AG08395 (cell line): ENCODE data around the gene VPS8.
A peak's percentile ranks its signal among the peaks of the same experiment; 100 is the strongest.

Experiments used
- DNase-seq: peaks from one replicate; pipeline ENCODE4 v3.0.0; 2012; ENCODE audit warnings: mixed read lengths, low spot score

The VPS8 gene, protein sequence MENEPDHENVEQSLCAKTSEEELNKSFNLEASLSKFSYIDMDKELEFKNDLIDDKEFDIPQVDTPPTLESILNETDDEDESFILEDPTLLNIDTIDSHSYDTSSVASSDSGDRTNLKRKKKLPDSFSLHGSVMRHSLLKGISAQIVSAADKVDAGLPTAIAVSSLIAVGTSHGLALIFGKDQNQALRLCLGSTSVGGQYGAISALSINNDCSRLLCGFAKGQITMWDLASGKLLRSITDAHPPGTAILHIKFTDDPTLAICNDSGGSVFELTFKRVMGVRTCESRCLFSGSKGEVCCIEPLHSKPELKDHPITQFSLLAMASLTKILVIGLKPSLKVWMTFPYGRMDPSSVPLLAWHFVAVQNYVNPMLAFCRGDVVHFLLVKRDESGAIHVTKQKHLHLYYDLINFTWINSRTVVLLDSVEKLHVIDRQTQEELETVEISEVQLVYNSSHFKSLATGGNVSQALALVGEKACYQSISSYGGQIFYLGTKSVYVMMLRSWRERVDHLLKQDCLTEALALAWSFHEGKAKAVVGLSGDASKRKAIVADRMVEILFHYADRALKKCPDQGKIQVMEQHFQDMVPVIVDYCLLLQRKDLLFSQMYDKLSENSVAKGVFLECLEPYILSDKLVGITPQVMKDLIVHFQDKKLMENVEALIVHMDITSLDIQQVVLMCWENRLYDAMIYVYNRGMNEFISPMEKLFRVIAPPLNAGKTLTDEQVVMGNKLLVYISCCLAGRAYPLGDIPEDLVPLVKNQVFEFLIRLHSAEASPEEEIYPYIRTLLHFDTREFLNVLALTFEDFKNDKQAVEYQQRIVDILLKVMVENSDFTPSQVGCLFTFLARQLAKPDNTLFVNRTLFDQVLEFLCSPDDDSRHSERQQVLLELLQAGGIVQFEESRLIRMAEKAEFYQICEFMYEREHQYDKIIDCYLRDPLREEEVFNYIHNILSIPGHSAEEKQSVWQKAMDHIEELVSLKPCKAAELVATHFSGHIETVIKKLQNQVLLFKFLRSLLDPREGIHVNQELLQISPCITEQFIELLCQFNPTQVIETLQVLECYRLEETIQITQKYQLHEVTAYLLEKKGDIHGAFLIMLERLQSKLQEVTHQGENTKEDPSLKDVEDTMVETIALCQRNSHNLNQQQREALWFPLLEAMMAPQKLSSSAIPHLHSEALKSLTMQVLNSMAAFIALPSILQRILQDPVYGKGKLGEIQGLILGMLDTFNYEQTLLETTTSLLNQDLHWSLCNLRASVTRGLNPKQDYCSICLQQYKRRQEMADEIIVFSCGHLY (N-terminal part only)

DNA sequence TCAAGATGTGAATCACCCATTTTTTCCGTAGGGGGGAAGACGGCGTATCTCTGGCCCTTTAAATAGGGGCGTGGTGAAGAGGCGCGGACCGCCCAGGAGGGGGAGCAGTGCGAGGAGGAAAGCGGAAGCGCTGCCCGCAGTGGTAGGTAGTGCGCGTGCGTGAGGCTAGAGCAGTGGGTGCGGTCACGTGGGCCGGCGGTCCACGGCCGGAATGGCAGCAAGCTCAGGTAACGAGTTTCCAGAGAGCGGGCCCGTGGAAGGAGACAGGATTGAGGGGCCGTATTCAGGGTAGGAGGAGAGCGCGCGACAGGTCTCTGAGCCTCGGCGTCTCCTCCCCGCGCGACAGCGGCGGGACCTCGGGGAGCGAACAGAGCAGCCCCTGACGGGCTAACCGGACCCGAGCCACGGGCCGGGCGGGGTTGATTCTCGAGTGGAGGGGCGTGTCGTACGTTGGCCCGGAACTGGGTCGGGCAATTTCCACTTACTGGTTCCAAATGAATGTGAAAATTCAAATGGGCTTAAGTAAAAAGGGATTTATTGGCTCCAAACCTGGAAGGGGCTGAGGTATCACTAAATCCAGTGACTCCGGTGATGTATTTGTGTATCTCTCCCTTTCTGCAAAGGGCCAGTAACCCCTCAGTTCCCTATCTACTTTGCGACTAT lies at the start of gene VPS8:
Gene VPS8, plus strand, starts transcription at position 168 of the 663 bp plus-strand sequence. CDS start 12,467 bp downstream, outside the sequence.
- peak; percentile 99 for DNase-seq

DNA sequence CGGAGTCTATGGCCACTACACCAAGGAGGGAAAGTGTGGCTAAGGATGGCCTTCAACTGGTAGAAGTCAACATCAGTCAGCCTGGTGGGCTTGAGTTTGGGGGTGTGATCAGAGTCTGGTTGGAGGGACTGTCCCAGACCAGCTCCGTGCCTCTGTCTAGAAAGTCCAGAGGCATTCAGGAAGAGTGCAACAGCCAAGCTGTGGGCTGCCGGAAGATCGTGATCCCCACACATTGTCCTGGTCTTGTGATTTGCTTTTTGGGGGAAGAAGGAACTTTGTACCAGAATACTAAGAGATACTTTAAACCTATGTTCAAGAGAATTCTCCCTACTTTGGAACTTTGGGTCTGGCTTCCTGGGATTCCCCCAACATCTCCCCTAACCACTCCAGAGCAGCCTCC lies 47.8 kb upstream of the VPS8 start:
- no peak for DNase-seq

DNA sequence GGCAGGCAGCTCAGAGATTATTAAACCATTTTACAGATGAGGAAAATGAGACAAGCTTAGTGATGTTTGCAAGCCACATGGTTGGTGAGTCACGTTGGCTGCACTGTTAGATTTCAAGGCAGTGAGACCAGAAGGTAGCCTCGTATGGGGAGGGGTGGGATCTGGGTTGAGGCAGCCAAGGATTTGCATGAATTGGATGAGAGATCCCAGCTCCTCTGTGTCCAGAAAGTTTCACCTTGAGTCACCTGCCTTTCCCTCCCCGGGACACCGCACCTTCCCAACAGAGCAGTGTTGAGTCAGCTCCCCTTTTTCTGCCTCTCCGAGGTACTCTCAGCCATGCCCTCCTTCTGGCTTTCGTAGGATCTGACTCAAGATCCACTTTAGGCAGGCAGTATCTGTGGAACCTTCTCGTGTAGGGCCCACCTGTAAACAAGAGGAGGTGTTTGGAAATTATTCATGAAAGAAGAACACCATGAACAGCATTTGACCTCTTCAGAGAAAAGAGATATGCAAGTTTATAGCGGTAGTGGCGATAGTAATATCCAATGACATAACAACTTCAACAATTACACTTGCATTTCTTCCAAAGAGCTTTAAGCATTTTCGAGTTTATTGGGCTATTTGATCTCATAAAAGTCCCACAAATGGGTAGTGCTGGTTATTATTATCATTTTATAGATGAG lies 46.8 kb upstream of the VPS8 start:
- DNase-seq = no peak

DNA sequence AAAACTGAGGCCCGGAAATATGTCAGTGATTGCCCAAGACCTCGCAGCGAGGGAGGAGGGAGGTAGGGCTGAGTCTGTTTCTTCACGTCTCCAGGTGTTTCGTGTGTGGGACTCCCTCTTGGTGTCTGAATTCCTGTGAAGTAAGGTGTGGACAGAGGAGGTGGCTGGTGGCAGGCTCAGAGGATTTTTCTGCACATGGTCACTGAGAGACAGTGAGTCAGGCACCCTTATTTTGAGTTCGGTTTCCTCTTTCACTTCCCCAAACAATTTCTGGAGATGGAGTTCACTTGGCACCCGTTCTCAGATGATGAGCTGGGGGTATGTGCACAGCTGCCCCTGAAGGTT lies 46.3 kb upstream of the VPS8 start:
- peak; percentile 34 for DNase-seq

DNA sequence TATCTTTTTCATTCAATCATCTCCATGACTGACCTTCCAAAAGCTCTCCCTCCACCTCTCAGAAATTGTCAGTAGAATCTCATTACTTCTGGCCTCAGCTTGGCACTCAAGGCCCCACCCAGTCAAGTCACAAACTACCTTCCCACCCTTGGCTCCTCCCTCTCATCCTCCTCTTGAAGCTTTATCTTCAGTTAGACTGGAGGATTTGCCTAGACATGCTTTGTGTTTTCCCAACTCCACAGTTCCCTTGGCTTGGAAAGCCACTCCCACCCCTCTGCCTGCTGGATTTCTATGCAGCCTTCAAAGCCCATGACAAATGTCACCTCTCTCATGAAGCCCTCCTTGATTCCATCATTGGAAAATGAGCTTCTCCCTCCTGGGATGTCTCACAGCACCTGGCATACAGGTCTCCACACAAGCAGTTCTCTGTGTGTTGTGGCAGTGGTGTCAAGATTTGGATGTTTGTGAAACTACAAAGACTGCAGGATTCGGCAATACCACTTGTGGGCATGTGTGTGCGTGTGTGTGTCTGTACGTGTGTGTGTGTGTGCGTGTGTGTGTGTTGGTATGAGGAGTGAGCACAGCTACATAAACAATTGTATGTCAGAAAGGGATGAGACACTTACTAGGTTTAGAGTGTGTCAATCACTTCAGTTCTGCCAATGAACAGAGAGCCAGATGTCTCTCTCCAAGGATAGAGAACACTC lies 45.3 kb upstream of the VPS8 start:
- no peak for DNase-seq

DNA sequence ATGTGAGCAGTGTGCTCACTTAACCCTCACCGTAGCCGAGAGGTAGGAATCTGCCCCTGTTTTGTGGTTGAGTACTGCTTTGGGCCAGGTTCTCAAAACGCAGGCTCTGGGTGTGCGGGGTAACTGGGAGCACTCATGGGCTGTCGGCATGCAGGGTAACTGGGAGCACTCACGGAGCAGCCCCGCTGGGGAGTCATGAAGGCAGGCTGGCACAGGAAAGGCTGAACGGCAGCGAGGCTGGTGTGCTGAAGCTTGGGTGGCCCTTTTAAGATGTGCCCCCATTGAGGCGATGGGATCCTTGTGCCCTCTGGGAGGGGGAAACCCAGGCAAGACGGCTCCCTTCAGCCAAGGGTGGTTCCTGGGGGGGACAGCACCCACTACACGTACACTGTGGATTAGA lies 44.6 kb upstream of the VPS8 start:
- no peak for DNase-seq

DNA sequence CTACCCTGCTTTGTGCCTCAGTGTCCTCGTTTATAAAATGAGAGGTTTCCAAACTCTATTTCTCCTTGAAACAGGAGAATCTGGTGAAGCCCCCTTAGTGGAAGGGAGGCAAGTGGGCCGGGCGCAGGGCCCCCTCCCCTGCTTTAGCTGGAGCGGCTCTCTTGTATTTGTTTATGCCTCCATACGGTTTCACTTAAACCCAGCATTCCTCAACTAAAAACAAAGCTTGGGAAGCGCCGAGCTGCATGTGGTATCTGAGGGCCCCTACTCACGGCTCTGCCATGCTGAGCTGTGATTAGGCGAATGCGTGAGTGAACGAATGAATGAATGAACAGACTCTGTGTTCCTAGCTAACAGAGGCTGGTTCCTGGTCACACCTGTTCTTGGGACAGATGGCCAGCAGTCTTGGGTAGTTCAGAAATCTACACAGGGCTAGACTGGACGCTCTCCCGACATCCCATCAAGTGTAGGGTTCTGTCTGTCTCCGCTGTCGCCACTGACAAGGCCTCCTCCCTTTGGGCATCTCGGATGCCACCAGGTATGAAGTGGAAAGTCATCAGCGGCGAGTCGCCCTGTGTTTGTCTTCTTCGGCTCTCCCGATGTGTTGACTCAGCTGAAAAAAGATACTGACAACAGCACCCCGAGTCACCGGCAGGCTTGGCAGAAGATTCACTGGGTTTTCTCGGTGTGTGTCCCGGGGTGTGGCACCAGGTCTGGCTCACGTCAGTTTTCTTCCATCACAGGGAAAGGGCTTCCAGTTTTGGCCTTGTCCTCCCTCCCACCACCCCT lies 42.4 kb upstream of the VPS8 start:
- no peak for DNase-seq

DNA sequence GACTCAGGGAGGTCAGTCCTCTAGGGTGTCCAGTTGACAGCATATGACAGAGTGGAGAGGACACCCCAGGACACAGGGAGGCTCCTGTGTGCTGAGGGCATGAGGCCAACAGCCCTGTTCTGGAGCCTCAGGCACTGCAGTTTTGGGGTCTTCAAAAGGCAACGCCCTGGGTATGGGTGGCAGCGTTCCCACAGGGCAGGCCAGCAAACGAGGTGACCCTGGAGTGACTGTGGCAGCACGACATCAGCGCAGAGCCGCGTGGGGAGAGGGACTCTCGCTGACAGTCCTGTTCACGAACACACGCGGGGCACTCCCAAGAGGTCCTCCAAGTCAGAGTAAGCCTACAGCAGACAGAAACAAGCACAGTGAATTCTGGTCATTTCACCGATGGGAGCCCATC lies 41.4 kb upstream of the VPS8 start:
- no peak for DNase-seq

DNA sequence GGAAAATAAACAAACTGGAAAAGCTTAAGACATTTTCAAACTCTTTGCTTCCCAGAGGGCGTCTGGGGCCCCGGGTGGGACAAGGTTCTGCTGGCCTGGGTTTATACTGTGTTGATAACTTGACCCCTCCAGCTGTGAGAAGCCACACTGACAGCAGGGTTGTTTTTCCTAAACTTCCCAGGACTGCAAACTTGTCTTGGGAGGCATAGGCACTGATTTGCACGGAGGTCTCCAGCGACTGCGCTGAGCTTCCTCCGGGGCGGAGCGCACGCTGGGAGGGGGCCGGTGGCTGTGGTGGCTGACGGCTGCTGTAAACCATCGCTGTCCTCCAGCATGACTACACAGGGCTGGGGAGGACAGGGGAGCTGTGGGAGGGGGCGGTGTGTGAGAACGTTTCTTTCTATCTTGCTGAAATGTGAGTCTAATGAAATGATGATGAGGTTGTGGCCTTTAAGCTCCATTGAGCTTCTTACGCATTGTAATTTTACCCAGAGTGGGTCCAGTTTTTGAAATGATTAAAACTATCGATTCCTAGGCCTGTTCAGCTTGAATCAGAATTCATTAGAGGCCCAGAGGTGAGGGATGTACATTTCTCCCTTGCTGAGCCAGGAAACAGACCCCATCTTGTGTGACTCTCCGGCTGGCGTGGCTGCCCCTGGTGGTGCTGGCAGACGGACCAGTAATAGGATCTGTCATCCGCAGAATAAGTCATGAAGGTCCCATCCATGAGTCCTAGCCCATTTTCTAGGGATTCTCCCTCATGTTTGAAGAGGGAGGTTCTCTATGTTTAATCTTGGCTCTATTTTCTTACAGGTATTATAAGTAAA lies 40.5 kb upstream of the VPS8 start:
- no peak for DNase-seq

DNA sequence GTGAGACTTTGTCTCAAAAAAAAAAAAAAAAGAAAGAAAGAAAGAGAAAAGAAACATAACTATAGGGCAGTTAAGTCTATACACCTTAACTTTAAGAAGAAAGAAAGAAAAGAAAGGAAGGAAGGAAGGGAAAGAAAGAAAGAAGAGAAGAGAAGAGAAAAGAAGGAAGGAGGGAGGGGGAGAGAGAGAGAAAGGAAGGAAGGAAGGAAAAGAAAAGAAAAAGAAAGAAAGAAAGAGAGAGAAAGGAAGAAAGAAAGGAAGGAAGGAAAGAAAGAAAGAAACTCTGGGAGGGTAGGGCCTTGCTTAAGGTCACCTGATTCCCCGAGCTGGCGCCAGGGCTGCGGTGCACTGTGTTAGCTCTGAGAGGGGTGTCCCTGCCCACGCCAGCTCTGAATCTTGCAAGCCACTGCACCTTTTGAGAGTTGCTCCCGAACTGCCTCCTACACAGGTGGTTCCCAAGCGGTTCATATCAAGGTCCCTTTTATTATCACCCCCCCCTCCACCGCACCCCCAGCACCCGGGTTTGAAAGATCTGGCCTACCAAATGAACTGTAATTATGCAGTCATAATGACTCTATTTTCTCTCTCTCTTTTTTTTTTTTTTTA lies 39.2 kb upstream of the VPS8 start:
- no peak for DNase-seq

DNA sequence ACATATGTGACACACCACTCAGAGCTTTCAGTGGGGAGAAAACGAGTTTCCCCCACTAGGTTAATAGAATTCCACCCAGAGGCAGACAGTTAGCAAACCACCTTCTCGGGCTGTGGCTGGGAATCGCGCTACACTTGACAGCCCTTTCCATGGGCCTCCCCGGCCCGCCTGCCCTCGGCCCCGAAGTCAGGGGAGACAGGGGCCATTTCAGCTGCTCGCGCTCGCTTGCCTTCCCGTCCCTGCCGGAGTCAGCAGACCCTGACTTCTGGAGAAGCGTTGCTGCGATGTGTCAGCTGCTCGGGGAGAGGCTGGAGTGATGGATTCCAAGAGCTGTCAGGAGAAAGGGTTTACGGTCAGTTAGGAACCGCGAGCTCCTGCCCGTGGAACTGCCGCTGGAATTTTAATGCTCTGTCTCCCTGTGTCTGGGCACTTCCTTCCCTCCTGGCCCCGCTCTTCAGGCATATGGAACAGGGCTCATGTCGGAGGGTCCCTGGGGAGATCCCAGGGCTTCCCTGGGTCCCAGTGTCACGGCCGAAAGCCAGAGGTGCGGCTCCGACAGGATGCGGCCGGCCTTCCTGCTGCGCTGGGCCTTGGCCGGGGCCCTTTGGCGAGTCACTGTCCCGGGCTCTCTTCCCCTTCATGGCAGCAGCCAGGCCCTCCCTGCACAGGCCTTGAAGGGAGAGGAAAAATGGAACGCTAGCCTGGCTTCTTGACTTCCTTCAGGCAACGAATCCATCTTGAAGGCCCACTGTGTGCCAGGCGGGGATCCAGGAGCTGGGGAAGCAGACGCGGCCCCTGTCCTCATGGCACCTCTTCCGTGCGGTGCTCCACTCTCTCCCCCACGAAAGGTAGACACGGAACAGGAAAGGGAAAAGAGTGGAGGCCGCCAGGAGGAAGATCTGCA lies 38.4 kb upstream of the VPS8 start:
- peak; percentile 40 for DNase-seq

DNA sequence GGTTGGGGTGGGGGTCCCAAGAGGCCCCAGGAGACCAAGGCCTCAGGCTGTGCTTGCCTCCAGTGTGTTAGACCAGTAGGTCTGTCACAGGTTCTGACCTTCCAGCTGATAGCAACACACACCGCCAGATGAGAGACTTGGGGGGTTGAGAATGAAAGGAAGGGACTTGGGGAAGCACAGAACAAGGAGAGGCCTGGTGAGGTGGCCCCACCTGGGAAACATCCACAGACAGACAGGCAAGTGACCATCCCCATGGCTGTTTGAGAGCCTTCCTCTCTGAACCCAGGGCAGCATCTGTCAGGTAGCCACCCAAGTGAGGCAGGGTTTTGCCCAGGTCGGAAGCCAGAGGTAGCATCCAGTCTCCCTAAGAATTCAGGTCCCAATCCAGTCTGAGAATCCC lies 35.0 kb upstream of the VPS8 start:
- no peak for DNase-seq

DNA sequence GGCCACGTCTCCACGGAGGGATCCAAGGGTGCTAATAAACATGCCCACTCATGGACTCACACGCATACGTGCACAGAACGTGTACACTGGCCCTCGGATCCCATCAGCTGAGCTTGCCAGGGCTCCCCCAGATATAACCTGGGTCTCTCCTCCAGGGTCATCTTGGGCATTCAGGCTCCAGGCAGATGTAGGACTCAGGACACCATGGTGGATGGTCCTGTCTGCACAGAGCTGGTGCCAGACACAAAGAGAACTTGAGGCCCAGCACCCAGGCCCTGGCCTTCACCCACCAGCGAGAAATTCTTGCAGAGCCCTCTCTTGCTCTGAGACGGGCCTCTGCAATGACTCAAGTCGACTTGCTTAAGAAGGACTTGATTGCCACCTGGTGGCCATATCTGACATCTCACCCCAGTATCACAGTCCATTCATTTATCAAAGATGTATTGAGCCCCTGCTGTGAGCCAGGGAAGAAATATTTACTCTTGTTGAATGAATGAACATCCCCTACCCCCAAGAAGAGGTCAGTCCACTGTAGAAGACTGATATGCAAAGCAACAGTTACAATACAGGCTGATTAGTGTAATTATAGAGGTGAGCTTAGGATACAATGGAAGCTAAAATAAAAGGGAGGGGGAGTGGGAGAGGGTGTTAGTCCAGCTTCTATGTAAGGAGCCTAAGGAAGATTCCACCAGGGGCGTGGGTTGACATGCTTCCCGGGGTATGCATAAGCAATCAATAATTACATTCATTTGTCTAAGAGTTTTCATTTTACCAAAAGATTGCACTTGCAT lies 34.2 kb upstream of the VPS8 start:
- peak; percentile 92 for DNase-seq

DNA sequence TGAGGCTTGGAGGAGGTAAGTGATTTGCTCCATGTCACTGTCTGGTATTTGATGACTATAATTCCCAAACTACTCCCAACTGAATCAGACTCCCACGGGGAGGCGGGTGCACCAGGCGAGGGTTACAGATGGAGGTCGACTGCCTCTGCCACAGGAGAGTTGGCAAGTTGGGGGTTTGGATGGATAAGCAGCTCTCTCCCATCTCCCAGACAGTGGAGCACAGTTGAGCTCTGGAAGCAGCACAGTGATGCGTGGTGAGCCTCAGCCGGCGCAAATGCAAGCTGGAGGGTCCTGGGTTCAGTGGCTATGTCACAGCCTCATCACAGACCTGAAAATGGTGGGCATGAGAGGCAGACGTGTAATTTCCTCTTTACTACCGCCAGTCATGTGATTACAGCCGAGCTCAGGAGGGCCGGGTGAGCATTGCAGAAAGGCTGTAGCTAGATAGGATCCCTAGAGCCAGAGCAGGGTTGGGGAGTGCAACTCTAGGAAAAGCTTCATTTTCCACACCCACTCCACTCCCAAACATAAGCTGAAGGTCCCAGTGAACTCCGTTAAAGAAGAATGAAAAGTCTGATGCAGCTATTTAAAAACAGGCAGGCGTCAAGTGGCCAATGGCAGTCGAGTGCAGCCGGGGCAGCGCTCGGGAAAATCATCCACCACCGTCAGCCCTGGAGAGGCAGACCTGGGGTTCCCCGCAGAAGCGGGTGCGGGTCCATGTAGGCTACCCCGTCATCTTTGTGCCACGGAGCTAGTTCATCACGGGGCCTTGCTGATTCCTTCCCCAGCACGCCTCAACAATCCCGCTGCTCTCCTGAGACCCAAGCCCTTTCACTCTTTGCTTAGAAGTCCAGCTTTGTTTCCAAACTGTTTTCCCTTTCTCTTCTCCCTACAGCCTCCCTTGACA lies 33.3 kb upstream of the VPS8 start:
- DNase-seq = no peak

DNA sequence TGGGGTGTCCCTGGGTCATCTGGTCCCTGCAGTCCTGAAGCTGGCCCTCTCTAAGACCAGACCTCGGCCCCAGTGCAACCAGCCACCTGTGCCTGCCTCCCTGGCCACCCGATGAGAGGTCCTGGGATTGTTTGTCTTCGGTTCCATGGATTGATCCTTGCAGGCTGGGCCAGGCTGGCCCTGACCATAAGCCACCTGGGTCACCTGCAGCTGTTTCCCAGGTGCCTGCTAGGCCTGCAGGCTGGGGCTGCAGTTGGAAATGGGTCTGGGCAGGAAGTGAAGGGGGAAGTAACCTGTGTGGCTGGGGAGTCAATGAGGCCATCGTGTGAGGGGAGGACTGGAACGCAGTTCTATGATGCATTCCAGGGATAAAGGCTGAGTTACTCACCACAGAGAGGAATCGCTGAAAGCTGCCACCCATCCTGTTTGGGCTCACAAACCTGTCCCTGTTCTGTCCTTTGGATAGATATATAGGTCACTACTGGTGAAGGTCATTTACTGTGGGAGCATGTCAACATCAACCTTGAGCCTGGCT lies 30.9 kb upstream of the VPS8 start:
- DNase-seq = peak; percentile 36
